ENCODE measurements around the gene PNPLA6. TPM values are rescaled to one million over a fixed set of nuclear protein-coding genes. Genes with fewer than 3 reads are reported as not detected.

The PNPLA6 gene
- polyA plus RNA-seq, 4 donors: 42.4 to 120 (median 78.4) TPM

DNA sequence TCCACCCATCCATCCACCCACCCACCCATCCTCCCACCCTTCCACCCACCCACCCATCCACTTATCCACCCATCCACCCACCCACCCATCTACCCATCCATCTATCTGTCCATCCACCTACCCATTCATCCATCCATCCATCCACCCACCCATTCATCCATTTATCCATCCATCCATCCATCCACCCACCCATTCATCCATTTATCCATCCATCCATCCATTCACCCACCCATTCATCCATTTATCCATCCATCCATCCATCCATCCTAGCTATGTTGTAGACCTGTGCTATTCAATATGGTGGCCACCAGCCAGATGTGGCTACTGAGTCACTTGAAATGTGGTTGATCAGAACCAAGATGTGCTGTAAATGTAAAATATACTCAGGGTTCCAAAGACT is 65.2 kb downstream of the PNPLA6 start:
- H3K9me3 ChIP-seq (ENCODE audit: control insufficient read depth in 2 of 2, insufficient read depth in 1 of 2, low read depth in 1 of 2, low read length in 1 of 2): no peaks in the 10 kb centered on the region
- H3K36me3 ChIP-seq (ENCODE audit: control insufficient read depth in 3 of 3, insufficient read depth in 2 of 3, low read depth in 1 of 3, low read length in 3 of 3): peaks cover 0 to 50% (median 0%) of the 10 kb centered on the region in 3 donors
- peaks cover 0 to 4% (median 0%) of the 10 kb centered on the region in 3 donors for H3K4me1 ChIP-seq (ENCODE audit: control insufficient read depth in 3 of 3, insufficient read depth in 2 of 3, low read depth in 1 of 3, low read length in 2 of 3)
- FAIRE-seq (no peak), DNase-seq (no peak)
- H3K27ac ChIP-seq (ENCODE audit: low read depth in 1 of 3, low read length in 2 of 3): no peak overlapping the region
- peaks cover 0 to 8% (median 6%) of the 10 kb centered on the region in 3 donors for H3K27me3 ChIP-seq (ENCODE audit: control insufficient read depth in 3 of 3, insufficient read depth in 3 of 3, low read length in 3 of 3)
- H3K4me3 ChIP-seq (ENCODE audit: low read depth in 1 of 3, low read length in 3 of 3): no peak overlapping the region

GRCh38 chr19:7602240-7602934 is 66.9 kb downstream of the PNPLA6 start:
- Histone ChIP-seq H3K27ac (ENCODE audit: low read depth in 1 of 3, low read length in 2 of 3) (no peak overlapping the region), H3K4me1 (ENCODE audit: control insufficient read depth in 3 of 3, insufficient read depth in 2 of 3, low read depth in 1 of 3, low read length in 2 of 3) (no peaks in the 10 kb centered on the region), H3K36me3 (ENCODE audit: control insufficient read depth in 3 of 3, insufficient read depth in 2 of 3, low read depth in 1 of 3, low read length in 3 of 3) (peaks cover 0 to 55% (median 3%) of the 10 kb centered on the region in 3 donors), H3K4me3 (ENCODE audit: low read depth in 1 of 3, low read length in 3 of 3) (no peak overlapping the region), H3K27me3 (ENCODE audit: control insufficient read depth in 3 of 3, insufficient read depth in 3 of 3, low read length in 3 of 3) (peaks cover 0 to under 1% (median 0%) of the 10 kb centered on the region in 3 donors), H3K9me3 (ENCODE audit: control insufficient read depth in 2 of 2, insufficient read depth in 1 of 2, low read depth in 1 of 2, low read length in 1 of 2) (no peaks in the 10 kb centered on the region)
- WGBS, 3 donors: 29 to 48% (median 42%) methylated on average over 15 of the region's 15 CpGs
- DNase-seq (no peak), FAIRE-seq (no peak)

- FAIRE-seq: no peak
- Histone ChIP-seq H3K36me3 (ENCODE audit: control insufficient read depth in 3 of 3, insufficient read depth in 2 of 3, low read depth in 1 of 3, low read length in 3 of 3) (peaks cover 0 to 55% (median 5%) of the 10 kb centered on the region in 3 donors), H3K4me1 (ENCODE audit: control insufficient read depth in 3 of 3, insufficient read depth in 2 of 3, low read depth in 1 of 3, low read length in 2 of 3) (no peaks in the 10 kb centered on the region), H3K27me3 (ENCODE audit: control insufficient read depth in 3 of 3, insufficient read depth in 3 of 3, low read length in 3 of 3) (no peaks in the 10 kb centered on the region), H3K27ac (ENCODE audit: low read depth in 1 of 3, low read length in 2 of 3) (no peak overlapping the region), H3K9me3 (ENCODE audit: control insufficient read depth in 2 of 2, insufficient read depth in 1 of 2, low read depth in 1 of 2, low read length in 1 of 2) (no peaks in the 10 kb centered on the region), H3K4me3 (ENCODE audit: low read depth in 1 of 3, low read length in 3 of 3) (no peak overlapping the region)
- no peak for DNase-seq
- WGBS, 3 donors: 73 to 83% (median 75%) methylated on average over 11 of the region's 11 CpGs
Observed at GRCh38 chr19:7602935-7603497, 67.5 kb downstream of the PNPLA6 start.

GRCh38 chr19:7603919-7604318 is 68.4 kb downstream of the PNPLA6 start:
- Histone ChIP-seq H3K36me3 (ENCODE audit: control insufficient read depth in 3 of 3, insufficient read depth in 2 of 3, low read depth in 1 of 3, low read length in 3 of 3) (peaks cover 0 to 59% (median 8%) of the 10 kb centered on the region in 3 donors), H3K9me3 (ENCODE audit: control insufficient read depth in 2 of 2, insufficient read depth in 1 of 2, low read depth in 1 of 2, low read length in 1 of 2) (no peaks in the 10 kb centered on the region), H3K27ac (ENCODE audit: low read depth in 1 of 3, low read length in 2 of 3) (no peak overlapping the region), H3K4me1 (ENCODE audit: control insufficient read depth in 3 of 3, insufficient read depth in 2 of 3, low read depth in 1 of 3, low read length in 2 of 3) (no peaks in the 10 kb centered on the region), H3K4me3 (ENCODE audit: low read depth in 1 of 3, low read length in 3 of 3) (no peak overlapping the region), H3K27me3 (ENCODE audit: control insufficient read depth in 3 of 3, insufficient read depth in 3 of 3, low read length in 3 of 3) (no peaks in the 10 kb centered on the region)
- WGBS, 3 donors: 66 to 81% (median 81%) methylated on average over 9 of the region's 9 CpGs
- FAIRE-seq (no peak), DNase-seq (no peak)

- FAIRE-seq: no peak
- 74 to 78% (median 74%) methylated on average over 14 of the region's 14 CpGs for WGBS, 3 donors
- Histone ChIP-seq H3K4me3 (ENCODE audit: low read depth in 1 of 3, low read length in 3 of 3) (no peak overlapping the region), H3K27me3 (ENCODE audit: control insufficient read depth in 3 of 3, insufficient read depth in 3 of 3, low read length in 3 of 3) (no peaks in the 10 kb centered on the region), H3K4me1 (ENCODE audit: control insufficient read depth in 3 of 3, insufficient read depth in 2 of 3, low read depth in 1 of 3, low read length in 2 of 3) (no peaks in the 10 kb centered on the region), H3K9me3 (ENCODE audit: control insufficient read depth in 2 of 2, insufficient read depth in 1 of 2, low read depth in 1 of 2, low read length in 1 of 2) (no peaks in the 10 kb centered on the region), H3K36me3 (ENCODE audit: control insufficient read depth in 3 of 3, insufficient read depth in 2 of 3, low read depth in 1 of 3, low read length in 3 of 3) (peaks cover 0 to 75% (median 10%) of the 10 kb centered on the region in 3 donors), H3K27ac (ENCODE audit: low read depth in 1 of 3, low read length in 2 of 3) (no peak overlapping the region)
- peak in 1 of 2 donors; percentile 54 for DNase-seq
Observed at GRCh38 chr19:7605490-7606222, 70.1 kb downstream of the PNPLA6 start.

DNA sequence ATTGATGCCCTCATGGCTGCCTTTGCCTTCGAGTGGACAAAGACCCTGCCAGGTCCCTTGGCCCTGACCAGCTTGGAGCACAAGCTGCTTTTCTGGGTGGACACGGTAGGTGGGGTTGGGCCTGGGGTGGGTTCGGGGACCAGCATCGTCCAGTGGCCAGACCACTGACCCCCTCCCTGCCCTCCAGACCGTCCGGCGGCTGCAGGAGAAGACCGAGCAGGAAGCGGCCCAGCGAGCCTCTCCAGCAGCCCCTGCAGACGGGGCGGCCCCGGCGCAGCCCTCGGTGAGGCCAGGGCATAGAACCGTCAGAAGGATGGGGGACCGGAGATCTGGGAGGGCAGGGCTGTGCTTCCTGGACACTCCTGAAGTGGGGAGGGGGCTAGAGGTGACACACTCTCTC is 70.8 kb downstream of the PNPLA6 start:
- 86 to 96% (median 94%) methylated on average over 17 of the region's 17 CpGs for WGBS, 3 donors
- no peaks in the 10 kb centered on the region for H3K27me3 ChIP-seq (ENCODE audit: control insufficient read depth in 3 of 3, insufficient read depth in 3 of 3, low read length in 3 of 3)
- peaks cover 1 to 80% (median 13%) of the 10 kb centered on the region in 3 donors for H3K36me3 ChIP-seq (ENCODE audit: control insufficient read depth in 3 of 3, insufficient read depth in 2 of 3, low read depth in 1 of 3, low read length in 3 of 3)
- FAIRE-seq (no peak), DNase-seq (no peak)
- H3K27ac ChIP-seq (ENCODE audit: low read depth in 1 of 3, low read length in 2 of 3): no peak overlapping the region
- no peak overlapping the region for H3K4me3 ChIP-seq (ENCODE audit: low read depth in 1 of 3, low read length in 3 of 3)
- no peaks in the 10 kb centered on the region for H3K9me3 ChIP-seq (ENCODE audit: control insufficient read depth in 2 of 2, insufficient read depth in 1 of 2, low read depth in 1 of 2, low read length in 1 of 2)
- no peaks in the 10 kb centered on the region for H3K4me1 ChIP-seq (ENCODE audit: control insufficient read depth in 3 of 3, insufficient read depth in 2 of 3, low read depth in 1 of 3, low read length in 2 of 3)

DNA sequence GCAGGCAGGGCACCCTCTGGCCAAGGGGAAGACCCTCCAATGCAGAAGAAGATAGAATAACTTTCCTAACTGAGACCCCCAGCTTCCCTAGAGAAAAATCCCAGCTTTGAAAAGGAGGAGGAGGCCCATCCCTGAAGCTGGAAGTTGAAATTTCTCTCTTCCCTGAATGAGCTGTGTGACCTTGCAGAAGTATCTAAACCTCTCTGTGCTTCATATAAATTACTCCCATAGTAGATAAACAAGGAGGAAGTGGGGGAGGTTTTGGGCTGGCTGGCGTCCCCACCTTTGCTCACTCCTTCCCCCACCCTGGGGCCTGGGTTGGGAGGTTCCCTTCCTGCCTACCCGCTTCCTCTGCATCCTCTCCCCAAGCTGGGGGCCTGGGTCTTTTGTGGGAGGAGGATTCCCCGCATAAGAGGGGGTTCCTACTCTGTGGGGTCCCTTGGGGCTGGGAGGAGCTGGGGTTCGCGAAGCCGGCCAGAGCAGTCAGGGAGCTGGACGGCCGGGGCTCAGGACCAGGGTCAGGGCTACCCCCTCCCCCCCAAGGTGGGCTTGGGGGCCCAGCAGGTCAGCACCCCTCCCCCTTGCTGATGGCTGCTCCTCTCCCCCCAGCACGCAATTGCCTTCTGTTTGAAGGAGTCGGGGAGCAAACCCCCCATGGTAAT is 71.8 kb downstream of the PNPLA6 start:
- FAIRE-seq (no peak), DNase-seq (no peak)
- no peaks in the 10 kb centered on the region for H3K9me3 ChIP-seq (ENCODE audit: control insufficient read depth in 2 of 2, insufficient read depth in 1 of 2, low read depth in 1 of 2, low read length in 1 of 2)
- WGBS, 3 donors: 73 to 94% (median 88%) methylated on average over 9 to 10 of the region's 10 CpGs
- peaks cover 2 to 87% (median 19%) of the 10 kb centered on the region in 3 donors for H3K36me3 ChIP-seq (ENCODE audit: control insufficient read depth in 3 of 3, insufficient read depth in 2 of 3, low read depth in 1 of 3, low read length in 3 of 3)
- H3K27me3 ChIP-seq (ENCODE audit: control insufficient read depth in 3 of 3, insufficient read depth in 3 of 3, low read length in 3 of 3): no peaks in the 10 kb centered on the region
- no peak overlapping the region for H3K27ac ChIP-seq (ENCODE audit: low read depth in 1 of 3, low read length in 2 of 3)
- no peak overlapping the region for H3K4me3 ChIP-seq (ENCODE audit: low read depth in 1 of 3, low read length in 3 of 3)
- no peaks in the 10 kb centered on the region for H3K4me1 ChIP-seq (ENCODE audit: control insufficient read depth in 3 of 3, insufficient read depth in 2 of 3, low read depth in 1 of 3, low read length in 2 of 3)

DNA sequence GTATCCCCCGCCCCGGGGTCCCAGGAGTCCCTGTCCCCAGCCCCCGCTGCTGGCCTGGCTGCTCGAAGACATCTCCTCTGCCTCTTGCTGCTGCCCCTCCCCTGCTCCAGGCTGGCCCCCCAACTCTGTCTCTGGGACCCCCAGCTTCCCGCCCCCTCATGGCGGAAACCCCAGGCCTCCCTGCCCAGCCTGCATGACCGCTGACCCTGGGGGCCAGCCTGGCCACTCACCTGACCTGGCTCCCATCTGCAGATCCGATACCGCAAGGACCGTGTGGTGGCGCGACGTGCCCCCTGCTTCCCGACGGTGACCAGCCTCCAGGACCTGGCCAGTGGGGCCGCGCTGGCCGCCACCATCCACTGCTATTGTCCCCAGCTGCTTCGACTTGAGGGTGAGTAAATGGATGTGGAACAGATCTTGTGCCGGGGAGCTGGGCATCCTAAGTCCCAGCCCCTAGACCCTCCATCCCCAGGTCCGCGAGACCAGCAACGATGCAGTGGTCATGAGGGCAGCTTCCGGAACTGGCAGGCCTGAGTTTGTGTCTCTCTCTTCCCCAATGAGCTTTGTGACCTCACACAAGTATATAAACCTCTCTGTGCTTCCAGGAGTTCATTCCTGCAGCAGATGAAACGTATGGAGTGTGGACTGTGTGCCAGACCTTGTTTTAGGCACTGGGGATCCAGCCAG is 72.5 kb downstream of the PNPLA6 start:
- Histone ChIP-seq H3K27me3 (ENCODE audit: control insufficient read depth in 3 of 3, insufficient read depth in 3 of 3, low read length in 3 of 3) (no peaks in the 10 kb centered on the region), H3K4me1 (ENCODE audit: control insufficient read depth in 3 of 3, insufficient read depth in 2 of 3, low read depth in 1 of 3, low read length in 2 of 3) (no peaks in the 10 kb centered on the region), H3K9me3 (ENCODE audit: control insufficient read depth in 2 of 2, insufficient read depth in 1 of 2, low read depth in 1 of 2, low read length in 1 of 2) (no peaks in the 10 kb centered on the region), H3K4me3 (ENCODE audit: low read depth in 1 of 3, low read length in 3 of 3) (no peak overlapping the region), H3K36me3 (ENCODE audit: control insufficient read depth in 3 of 3, insufficient read depth in 2 of 3, low read depth in 1 of 3, low read length in 3 of 3) (peaks cover 2 to 91% (median 19%) of the 10 kb centered on the region in 3 donors), H3K27ac (ENCODE audit: low read depth in 1 of 3, low read length in 2 of 3) (no peak overlapping the region)
- DNase-seq (no peak), FAIRE-seq (no peak)
- WGBS, 3 donors: 90 to 97% (median 96%) methylated on average over 24 to 25 of the region's 25 CpGs

Data from small intestine (tissue), 7 donors.